GM12874 (cell line): ENCODE results near the gene ACACB.

ENCODE experiments used
- TF ChIP-seq, protein P1 (sequence below): IDR thresholded peaks from 2 replicates; pipeline ENCODE4 v1.5.1; 2011; ENCODE audit warnings: low read depth, mild to moderate bottlenecking, control low read depth, low read length, moderate library complexity; ENCODE audit not compliant: insufficient read depth

The ACACB gene

DNA sequence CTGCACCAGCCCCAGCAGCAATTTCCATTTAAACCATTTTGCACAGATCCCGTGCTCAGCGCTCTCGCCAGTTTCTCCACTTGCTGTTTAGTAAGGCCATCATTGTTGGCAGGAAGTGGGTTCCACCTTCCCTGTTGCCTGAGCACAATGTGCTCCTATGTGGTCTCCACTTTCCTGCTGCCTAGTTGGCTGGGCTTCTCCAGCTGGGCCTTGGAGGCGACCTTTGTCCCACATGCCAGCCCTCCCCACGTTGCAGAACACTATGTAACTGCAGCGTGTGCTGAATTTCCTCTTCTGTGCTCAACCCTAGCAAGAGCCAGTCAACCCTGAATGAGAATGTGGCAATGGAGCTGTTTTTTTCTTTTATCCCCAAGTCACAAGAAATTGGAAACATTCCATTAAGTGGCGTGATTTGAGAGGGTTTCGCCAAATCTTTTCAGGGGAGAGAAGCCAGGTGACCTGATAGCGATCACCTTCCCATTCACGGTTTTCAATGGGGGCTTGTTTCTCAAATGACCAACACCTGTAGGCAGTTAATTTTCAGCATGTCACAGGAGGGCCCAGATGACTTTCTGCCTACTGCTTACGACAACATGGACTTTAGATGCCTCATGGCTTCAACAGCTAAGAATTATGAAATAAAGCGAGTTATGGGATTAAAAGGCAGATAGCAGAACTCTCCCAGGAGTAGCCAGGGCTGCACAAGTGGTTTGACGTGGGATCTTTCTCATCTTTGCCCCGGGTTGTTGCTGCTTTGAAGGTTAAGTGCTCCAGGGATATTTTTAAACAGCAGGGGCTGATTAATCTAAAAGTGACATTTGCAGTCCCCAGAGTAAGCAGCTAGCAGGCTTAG lies at the start of gene ACACB:
ACACB (plus strand) TSS at position 830 of the 853 bp plus-strand sequence. CDS start 22,819 bp downstream, outside the sequence.
- TF ChIP-seq, protein P1, sequence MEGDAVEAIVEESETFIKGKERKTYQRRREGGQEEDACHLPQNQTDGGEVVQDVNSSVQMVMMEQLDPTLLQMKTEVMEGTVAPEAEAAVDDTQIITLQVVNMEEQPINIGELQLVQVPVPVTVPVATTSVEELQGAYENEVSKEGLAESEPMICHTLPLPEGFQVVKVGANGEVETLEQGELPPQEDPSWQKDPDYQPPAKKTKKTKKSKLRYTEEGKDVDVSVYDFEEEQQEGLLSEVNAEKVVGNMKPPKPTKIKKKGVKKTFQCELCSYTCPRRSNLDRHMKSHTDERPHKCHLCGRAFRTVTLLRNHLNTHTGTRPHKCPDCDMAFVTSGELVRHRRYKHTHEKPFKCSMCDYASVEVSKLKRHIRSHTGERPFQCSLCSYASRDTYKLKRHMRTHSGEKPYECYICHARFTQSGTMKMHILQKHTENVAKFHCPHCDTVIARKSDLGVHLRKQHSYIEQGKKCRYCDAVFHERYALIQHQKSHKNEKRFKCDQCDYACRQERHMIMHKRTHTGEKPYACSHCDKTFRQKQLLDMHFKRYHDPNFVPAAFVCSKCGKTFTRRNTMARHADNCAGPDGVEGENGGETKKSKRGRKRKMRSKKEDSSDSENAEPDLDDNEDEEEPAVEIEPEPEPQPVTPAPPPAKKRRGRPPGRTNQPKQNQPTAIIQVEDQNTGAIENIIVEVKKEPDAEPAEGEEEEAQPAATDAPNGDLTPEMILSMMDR: no peak

DNA sequence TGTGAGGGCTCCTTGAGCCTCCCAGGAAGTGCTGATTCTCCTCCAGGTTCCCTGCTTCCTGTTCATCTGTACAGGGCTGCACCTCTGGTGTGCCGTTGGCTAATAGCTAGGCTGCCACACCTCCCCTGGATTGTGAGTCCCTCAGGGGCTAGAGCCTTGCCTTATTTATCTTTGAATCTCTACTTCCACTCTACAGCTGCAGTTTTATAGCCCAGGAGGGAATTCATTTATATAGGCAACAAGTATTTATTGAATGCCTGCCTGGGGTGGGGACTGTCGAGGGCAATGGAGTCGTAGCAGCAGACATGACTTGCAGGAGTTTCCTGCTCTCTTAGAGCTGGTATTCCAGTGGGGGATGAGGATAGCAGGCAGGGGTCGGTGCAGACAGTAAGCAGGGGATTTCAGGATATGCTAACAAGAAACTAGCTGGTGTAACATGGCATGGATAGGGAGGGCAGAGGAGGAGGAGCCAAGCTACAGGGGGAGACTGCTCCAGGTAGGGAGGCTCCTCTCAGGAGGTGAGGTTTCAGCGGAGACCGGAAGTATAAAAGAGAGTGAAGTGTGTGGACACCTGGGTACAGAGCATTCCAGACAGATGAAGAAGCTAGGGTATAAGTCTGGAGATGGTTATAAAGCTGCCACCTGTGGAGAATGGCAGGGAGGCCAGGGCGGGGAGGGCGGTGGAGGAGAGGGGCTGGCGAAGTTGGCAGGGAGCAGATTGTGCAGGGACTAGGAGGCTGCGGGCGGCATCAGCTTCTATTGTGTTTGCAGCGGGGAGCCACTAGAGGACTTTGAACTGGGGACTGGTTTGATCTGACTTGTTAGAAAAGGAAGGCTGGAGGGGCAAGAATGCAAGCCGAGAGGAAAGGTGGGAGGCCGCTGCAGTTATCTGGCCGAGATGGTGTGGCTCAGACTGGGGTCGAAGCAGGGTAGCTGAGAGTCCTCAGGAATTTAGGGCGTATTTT lies 46.8 kb upstream of the ACACB start:
- TF ChIP-seq, protein P1: no peak

DNA sequence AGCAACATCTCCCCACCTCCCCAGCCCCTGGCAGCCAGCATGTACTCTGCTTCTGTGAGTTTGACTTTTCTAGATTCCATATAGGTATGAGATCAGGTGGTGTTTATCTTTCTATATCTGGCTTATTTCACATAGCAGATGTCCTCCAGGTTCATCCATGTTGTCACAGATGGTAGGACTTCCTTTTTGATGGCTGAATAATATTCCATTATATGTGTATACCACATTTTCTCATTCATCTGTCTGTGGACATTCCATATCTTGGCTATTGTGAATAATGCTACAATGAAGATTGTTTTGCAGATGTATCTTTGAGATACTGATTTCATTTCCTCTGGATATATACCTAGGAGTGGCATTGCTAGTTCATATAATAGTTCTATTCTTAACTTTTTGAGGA lies 41.5 kb upstream of the ACACB start:
- TF ChIP-seq, protein P1: no peak

DNA sequence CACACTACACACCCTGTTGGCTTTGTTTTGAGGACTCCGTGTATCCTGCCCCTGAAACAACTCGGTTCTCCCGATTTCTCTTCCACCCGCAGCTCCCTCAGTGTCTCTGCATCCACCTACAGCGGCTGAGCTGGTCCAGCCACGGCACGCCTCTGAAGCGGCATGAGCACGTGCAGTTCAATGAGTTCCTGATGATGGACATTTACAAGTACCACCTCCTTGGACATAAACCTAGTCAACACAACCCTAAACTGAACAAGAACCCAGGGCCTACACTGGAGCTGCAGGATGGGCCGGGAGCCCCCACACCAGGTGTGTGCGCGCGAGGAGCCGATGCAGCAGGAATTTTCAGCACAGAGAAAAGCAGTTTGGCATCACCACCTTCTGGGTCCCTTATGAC lies 33.6 kb upstream of the ACACB start:
- TF ChIP-seq, protein P1: no peak

DNA sequence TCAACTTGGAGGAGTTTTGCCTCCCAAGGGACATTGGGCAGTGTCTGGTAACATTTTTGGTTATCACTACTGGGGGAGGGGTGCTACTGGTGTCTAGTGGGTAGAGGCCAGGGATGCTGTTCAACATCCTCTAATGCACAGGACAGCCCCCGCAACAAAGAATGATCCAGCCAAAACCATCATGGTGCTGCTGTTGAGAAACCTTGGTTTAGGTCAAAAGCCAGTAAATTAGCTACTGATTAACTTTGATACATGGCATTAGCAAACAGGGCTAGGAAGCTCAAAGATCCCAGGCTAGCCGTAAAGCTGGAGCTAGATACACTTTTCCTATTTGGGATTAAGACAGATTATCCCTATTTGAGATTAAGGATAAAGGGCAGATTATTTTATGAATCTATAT lies 32.0 kb upstream of the ACACB start:
- TF ChIP-seq, protein P1: no peak

DNA sequence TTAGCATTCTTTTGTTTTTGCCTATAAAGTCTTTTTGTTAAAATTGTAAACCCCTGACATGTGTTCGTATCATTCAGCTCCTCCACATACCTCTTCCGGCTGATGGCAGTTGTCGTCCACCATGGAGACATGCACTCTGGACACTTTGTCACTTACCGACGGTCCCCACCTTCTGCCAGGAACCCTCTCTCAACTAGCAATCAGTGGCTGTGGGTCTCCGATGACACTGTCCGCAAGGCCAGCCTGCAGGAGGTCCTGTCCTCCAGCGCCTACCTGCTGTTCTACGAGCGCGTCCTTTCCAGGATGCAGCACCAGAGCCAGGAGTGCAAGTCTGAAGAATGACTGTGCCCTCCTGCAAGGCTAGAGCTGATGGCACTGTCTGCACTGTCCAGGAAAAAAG lies 30.8 kb upstream of the ACACB start:
- TF ChIP-seq, protein P1: no peak

DNA sequence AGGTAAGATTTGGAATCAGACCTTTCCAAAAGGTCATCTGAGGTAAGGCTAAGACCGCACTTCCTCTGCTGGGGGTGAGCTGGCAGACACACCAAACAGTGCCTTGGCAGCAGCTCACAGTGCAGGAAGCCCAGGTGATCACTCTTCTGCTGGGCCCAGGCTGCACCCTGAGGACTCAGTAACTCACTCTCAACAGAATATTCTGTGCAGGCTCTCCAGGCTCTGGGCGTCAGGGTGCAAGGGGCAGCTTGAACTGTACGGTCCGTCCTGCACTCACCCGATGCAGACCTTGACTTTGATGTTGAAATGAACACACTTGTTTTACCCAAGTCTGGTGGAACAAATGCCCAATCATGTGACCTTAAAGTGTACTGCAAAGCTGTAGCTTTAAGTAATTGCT lies 29.1 kb upstream of the ACACB start:
- TF ChIP-seq, protein P1: no peak
